T-helper 2 cell treated with Interferon-gamma antibody and Interleukin-4, amounts not matched to agents 5 μg/mL and 100 μg/mL, for 36 hours (primary cell): ENCODE results near the gene CCN5.

Experiments used
- DNase-seq: peaks from one replicate; pipeline ENCODE4 v3.0.0; 2021; ENCODE audit warnings: low spot score
- H3K27ac Mint-ChIP-seq: one replicate; pipeline ENCODE4 v1.8.0; 2021; ENCODE audit warnings: mild to moderate bottlenecking, mixed read lengths
- H3K27me3 Mint-ChIP-seq: one replicate; pipeline ENCODE4 v1.8.0; 2021; ENCODE audit warnings: low read depth, mixed read lengths
- H3K36me3 Mint-ChIP-seq: one replicate; pipeline ENCODE4 v1.8.0; 2021; ENCODE audit warnings: low read depth, mixed read lengths
- H3K4me1 Mint-ChIP-seq: one replicate; pipeline ENCODE4 v1.8.0; 2021; ENCODE audit warnings: low read depth, mixed read lengths
- H3K4me3 Mint-ChIP-seq: one replicate; pipeline ENCODE4 v1.8.0; 2022; ENCODE audit warnings: mild to moderate bottlenecking, moderate library complexity, mixed read lengths
- H3K9me3 Mint-ChIP-seq: one replicate; pipeline ENCODE4 v1.8.0; 2021; ENCODE audit warnings: mixed read lengths

CCN5 gene

GRCh38 chr20:44745122-44745597, 30.0 kb downstream of the CCN5 start:
- no peak overlapping the region for H3K27ac Mint-ChIP-seq
- no peak for DNase-seq
- H3K4me3 Mint-ChIP-seq: peak overlapping the region; percentile 36
- H3K27me3 Mint-ChIP-seq: peaks cover 37% of the 10 kb centered on the region
- peaks cover 3% of the 10 kb centered on the region for H3K4me1 Mint-ChIP-seq
- H3K36me3 Mint-ChIP-seq: no peaks in the 10 kb centered on the region
- no peaks in the 10 kb centered on the region for H3K9me3 Mint-ChIP-seq

- Mint-ChIP-seq H3K36me3 (no peaks in the 10 kb centered on the region), H3K4me1 (peaks cover 3% of the 10 kb centered on the region), H3K4me3 (peak within 1 kb of the TSS; percentile 62), H3K27me3 (peaks cover 37% of the 10 kb centered on the region), H3K9me3 (no peaks in the 10 kb centered on the region), H3K27ac (no peak within 1 kb of the TSS)
- DNase-seq: peak; percentile 22
Measured at GRCh38 chr20:44745598-44746366, 30.6 kb downstream of the CCN5 start, which contains the start of gene KCNK15. TSS of gene KCNK15 (plus strand) at chr20:44745865. CDS start at chr20:44745911, 46 bp downstream.

DNA sequence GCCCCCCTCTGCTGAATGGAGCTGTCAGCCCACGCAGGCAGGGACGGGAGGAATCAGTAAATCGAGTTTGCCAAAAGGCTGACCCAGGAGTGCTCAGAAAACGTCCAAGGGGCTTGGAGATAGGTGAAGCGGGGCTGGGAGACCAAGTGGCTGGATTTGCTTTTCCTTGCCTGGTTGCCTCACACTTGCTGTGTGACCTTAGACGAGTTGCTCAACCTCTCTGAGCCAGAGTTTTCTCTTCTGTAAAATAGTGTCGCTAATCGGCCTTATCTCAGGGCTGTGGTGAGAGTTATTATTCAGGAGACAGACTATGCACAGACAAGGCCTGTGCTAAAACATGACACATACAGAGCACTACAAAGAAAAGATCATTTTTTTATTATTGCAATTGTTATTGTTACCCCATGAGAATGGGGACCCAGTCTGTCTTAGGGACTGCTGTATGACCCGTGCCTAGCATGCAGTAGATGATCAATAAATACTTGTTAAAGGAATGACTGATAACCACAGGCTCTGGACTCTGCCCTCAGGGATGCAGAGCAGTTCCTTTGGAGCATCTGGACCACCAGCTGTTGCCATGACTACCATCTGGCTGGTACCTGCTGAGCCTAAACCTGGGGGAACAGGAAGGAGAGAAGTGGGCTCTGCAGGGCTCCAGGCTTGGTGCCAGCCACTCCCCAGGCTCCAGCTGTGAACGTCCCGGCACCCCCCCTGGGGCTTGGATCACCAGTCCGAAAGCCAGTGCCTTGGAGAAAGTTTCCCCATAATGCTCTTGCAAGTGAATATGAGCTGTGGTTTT, 31.4 kb downstream of the CCN5 start:
- Mint-ChIP-seq H3K27ac (no peak overlapping the region), H3K9me3 (no peaks in the 10 kb centered on the region), H3K36me3 (no peaks in the 10 kb centered on the region), H3K27me3 (peaks cover 35% of the 10 kb centered on the region), H3K4me3 (peak overlapping the region; percentile 62), H3K4me1 (peaks cover 3% of the 10 kb centered on the region)
- no peak for DNase-seq

DNA sequence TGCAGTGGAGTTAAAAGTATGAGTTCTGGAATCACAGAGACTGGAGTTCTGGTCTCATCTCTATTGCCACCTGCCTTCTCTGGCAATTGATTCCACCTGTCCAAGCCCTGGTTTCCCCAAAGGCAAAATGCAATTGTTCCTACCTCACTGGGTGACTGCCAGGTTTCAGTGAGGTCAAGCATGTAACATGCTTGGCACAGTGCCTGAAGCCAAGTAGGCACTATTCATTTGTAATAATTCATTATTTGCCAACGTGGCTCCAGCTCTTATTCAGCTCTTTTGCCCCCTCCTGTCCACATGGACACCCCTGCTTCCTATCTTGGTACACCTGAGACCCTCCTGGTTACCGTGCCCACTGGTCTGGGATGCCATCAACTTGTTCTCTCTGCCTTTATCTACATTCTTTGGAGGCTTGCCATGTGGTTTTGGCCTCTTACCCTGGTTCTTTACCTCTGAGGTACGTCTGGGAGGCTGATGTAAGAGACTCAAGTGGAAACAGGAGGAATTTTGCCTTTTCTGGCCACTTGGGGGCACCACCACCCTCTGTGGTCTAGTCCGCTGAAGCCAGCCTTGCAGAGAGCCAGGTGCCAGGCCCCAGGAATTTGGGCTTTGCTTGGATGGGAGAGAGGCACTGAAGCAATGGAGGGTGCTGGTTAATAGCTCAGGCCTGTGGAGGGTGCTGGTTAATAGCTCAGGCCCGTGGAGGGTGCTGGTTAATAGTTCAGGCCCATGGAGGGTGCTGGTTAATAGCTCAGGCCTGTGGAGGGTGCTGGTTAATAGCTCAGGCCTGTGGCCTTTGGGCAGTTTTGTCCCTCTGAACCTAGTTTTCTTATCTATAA, 32.2 kb downstream of the CCN5 start:
- peak; percentile 33 for DNase-seq
- Mint-ChIP-seq H3K27me3 (peaks cover 35% of the 10 kb centered on the region), H3K36me3 (no peaks in the 10 kb centered on the region), H3K27ac (no peak overlapping the region), H3K4me3 (peak overlapping the region; percentile 5), H3K9me3 (no peaks in the 10 kb centered on the region), H3K4me1 (peaks cover 3% of the 10 kb centered on the region)

DNA sequence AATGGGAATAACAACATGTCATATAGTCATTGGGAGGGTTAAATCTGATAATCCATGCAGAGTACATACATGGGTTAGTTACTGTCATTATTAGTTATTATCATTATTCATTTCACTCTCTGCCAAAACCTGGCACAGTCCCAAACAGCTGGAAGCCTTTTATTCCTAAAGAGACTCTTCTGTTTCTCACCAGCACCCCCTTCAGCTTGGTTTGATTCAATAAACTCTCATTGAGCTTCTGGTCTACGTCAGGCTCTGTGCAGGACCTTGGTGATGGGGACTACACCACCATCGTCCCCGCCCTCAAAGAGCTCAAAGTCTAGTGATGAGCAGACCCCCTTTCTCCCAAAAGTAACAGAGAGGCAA, 32.8 kb downstream of the CCN5 start:
- H3K27me3 Mint-ChIP-seq: peaks cover 35% of the 10 kb centered on the region
- DNase-seq: no peak
- H3K4me3 Mint-ChIP-seq: no peak overlapping the region
- no peaks in the 10 kb centered on the region for H3K9me3 Mint-ChIP-seq
- H3K27ac Mint-ChIP-seq: no peak overlapping the region
- H3K36me3 Mint-ChIP-seq: no peaks in the 10 kb centered on the region
- H3K4me1 Mint-ChIP-seq: peaks cover 3% of the 10 kb centered on the region

DNA sequence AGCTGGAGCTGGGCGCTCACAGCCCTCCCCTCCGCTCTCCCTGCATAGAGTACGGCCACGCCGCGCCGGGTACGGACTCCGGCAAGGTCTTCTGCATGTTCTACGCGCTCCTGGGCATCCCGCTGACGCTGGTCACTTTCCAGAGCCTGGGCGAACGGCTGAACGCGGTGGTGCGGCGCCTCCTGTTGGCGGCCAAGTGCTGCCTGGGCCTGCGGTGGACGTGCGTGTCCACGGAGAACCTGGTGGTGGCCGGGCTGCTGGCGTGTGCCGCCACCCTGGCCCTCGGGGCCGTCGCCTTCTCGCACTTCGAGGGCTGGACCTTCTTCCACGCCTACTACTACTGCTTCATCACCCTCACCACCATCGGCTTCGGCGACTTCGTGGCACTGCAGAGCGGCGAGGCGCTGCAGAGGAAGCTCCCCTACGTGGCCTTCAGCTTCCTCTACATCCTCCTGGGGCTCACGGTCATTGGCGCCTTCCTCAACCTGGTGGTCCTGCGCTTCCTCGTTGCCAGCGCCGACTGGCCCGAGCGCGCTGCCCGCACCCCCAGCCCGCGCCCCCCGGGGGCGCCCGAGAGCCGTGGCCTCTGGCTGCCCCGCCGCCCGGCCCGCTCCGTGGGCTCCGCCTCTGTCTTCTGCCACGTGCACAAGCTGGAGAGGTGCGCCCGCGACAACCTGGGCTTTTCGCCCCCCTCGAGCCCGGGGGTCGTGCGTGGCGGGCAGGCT, 35.1 kb downstream of the CCN5 start:
- no peak overlapping the region for H3K4me3 Mint-ChIP-seq
- no peaks in the 10 kb centered on the region for H3K9me3 Mint-ChIP-seq
- H3K36me3 Mint-ChIP-seq: no peaks in the 10 kb centered on the region
- DNase-seq: no peak
- H3K4me1 Mint-ChIP-seq: peaks cover 3% of the 10 kb centered on the region
- H3K27ac Mint-ChIP-seq: no peak overlapping the region
- peaks cover 23% of the 10 kb centered on the region for H3K27me3 Mint-ChIP-seq

DNA sequence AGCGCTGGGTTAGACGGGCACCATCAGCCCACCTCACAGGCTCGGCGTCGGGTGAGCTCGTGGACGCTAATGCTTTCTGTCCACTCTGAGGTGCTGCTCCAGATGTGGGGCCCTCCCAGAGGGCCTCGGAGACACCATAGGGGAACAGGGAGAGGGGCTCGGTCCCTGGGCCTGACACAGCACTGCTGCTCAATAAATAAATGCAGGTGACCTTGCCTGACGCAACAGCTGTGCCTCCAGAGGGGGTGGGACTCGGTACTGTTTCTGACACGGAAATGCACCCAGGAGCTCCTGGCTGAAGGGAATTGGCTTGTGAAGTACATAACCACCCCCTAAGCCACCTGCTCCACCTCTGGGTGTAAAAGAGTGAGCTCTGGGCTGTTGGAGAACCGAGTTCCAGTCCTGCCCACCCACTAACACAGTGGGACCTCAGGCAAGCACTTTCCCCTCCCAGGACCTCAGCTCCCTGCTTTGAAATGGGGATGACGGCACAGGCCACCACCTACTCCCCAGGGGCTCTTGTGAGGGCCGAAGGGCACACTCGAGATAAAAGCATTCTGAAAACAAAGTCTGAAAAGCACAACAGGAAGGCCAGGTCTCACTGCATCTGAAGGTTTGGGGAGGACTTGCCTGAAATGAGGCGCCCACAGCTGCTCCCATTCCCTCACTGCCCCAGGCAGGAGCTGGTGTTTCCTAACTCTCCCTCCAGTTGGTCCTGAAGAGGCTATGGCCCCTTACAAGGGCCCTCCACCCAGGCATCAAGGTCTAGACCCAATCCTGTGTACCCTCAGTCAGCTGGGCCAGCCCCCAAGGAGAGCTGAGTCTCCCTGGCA, 37.1 kb downstream of the CCN5 start:
- DNase-seq: no peak
- Mint-ChIP-seq H3K4me3 (no peak overlapping the region), H3K27ac (no peak overlapping the region), H3K9me3 (no peaks in the 10 kb centered on the region), H3K36me3 (no peaks in the 10 kb centered on the region), H3K27me3 (peaks cover 10% of the 10 kb centered on the region), H3K4me1 (peaks cover 2% of the 10 kb centered on the region)

- Mint-ChIP-seq H3K4me3 (no peak overlapping the region), H3K9me3 (no peaks in the 10 kb centered on the region), H3K27ac (no peak overlapping the region), H3K27me3 (peaks cover 2% of the 10 kb centered on the region), H3K4me1 (no peaks in the 10 kb centered on the region), H3K36me3 (no peaks in the 10 kb centered on the region)
- no peak for DNase-seq
Measured at GRCh38 chr20:44754554-44754953, 39.4 kb downstream of the CCN5 start.

GRCh38 chr20:44756011-44756688, 41.0 kb downstream of the CCN5 start:
- Mint-ChIP-seq H3K27me3 (peaks cover 5% of the 10 kb centered on the region), H3K4me1 (no peaks in the 10 kb centered on the region), H3K4me3 (no peak overlapping the region), H3K27ac (no peak overlapping the region), H3K9me3 (no peaks in the 10 kb centered on the region), H3K36me3 (no peaks in the 10 kb centered on the region)
- no peak for DNase-seq

DNA sequence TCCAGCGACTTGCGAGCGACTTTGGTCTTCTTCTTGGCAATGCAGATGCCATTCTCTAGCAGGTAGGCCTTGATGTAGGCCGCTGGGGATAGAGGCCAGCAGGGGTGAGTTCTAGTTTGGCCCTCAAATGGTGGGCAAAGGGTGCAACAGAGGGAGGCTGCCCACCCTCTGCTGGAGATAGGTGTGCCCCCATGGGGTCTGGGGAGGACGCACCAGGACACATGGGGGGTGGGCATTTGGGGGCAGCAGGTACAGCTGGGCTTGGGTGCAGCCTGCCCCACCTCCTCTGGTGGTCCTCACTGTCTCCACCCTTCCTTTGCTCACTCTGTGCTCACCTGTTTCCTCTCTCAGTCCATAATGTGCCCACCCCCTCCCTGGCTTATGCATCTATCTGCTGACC, 41.8 kb downstream of the CCN5 start:
- no peak overlapping the region for H3K4me3 Mint-ChIP-seq
- H3K9me3 Mint-ChIP-seq: no peaks in the 10 kb centered on the region
- no peak for DNase-seq
- H3K36me3 Mint-ChIP-seq: no peaks in the 10 kb centered on the region
- no peaks in the 10 kb centered on the region for H3K4me1 Mint-ChIP-seq
- no peak overlapping the region for H3K27ac Mint-ChIP-seq
- H3K27me3 Mint-ChIP-seq: peaks cover 5% of the 10 kb centered on the region

DNA sequence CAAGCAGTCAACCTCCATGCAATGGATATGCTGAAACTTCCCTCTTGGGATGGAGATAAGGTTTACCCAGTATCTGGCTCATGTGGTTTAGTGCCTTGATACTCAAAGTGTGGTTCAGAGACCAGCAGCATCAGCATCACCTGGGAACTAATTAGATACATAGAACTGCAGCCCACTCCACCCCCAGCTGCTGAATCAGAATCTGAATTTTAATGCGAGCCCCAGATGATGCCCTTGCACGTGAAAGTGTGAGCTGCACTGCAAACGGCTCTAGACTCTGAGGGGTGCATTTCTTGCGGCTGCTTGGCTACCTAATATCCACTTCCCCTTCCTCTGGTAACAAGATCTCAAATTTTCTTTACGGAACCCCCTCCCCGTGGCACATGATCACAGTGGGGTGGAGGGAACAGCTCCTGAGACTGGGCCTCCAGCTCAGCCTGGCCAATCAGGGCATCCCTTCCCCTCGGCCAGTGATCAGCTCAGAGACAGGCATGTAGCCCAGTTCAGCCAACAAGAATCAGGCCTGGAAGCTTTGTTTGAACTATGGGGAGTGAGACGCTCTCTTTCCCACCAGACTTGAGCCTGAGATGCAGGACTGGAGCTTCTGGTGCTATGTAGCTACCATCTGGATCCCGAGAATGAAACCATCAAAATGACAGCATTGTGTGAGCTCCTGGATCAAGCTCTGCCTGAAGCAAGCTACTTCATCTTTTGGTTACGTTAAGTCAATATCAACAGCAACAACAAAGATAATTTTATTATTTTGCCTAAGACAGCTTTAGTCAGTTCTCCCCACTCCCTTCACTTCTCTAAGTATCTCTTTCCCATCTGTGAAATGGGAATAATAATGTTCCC, 43.3 kb downstream of the CCN5 start:
- H3K4me1 Mint-ChIP-seq: no peaks in the 10 kb centered on the region
- peaks cover 5% of the 10 kb centered on the region for H3K27me3 Mint-ChIP-seq
- no peak overlapping the region for H3K4me3 Mint-ChIP-seq
- H3K36me3 Mint-ChIP-seq: no peaks in the 10 kb centered on the region
- no peak overlapping the region for H3K27ac Mint-ChIP-seq
- DNase-seq: no peak
- no peaks in the 10 kb centered on the region for H3K9me3 Mint-ChIP-seq

DNA sequence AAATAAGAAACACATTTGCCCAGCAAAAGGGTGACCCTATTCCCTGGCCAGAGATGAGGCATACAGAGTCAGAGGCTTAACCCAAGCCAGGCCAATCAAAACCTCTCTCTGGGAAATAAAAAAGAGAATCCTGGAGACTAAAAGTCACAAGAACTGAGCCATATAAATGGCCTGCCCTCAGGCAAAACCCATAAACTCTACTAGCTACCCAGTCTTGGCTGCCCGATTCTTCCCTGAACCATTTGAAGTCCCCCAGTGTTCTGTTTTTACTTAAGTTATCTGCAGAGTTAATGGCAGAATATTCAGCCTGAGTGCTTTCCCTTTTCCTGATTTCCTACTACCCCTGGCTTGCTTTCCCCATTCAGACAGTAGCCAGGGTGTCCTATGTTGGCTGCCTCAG, 44.4 kb downstream of the CCN5 start:
- H3K27ac Mint-ChIP-seq: no peak overlapping the region

More for the DNA sequence above, 44.4 kb downstream of the CCN5 start:
- Mint-ChIP-seq H3K4me3 (no peak overlapping the region), H3K9me3 (no peaks in the 10 kb centered on the region), H3K4me1 (no peaks in the 10 kb centered on the region), H3K27me3 (peaks cover 5% of the 10 kb centered on the region), H3K36me3 (no peaks in the 10 kb centered on the region)
- DNase-seq: no peak
